ENCODE results near the gene STARD7.

The STARD7 gene

DNA sequence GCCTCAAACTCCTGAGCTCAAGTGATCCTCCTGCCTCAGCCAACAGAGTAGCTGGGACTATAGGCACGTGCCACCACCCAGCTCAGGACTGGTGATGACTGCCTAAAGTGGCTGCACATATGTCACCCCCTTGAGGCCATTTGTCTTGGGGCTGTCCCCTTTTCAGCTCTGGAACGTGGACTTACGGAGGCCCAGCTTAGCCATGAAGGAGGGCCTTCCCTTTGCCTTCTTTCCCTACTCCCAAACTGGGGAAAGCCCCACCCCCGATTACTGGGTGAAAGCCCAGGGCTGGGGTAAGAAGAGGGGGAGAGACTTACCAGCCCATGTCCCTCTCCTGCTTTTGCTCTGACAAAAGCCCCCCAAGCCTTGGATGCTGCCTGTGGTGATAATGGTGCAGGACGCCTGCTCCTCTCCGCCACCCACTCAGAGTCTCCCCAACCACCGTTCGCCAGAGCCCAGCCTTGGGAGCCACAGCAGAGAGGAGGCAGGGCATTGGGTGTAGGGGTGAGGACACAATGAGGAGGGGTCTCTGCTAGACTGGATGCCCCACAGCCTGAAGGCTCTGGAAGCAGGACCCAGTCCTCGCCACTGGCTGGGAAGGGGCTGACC lies 60.9 kb downstream of the STARD7 start:
- peak; percentile 62 for DNase-seq (ENCODE audit: low read depth)
- peak overlapping the region; percentile 50 for H3K4me3 ChIP-seq (ENCODE audit: low read depth, low read length)
- TF ChIP-seq, protein P1, sequence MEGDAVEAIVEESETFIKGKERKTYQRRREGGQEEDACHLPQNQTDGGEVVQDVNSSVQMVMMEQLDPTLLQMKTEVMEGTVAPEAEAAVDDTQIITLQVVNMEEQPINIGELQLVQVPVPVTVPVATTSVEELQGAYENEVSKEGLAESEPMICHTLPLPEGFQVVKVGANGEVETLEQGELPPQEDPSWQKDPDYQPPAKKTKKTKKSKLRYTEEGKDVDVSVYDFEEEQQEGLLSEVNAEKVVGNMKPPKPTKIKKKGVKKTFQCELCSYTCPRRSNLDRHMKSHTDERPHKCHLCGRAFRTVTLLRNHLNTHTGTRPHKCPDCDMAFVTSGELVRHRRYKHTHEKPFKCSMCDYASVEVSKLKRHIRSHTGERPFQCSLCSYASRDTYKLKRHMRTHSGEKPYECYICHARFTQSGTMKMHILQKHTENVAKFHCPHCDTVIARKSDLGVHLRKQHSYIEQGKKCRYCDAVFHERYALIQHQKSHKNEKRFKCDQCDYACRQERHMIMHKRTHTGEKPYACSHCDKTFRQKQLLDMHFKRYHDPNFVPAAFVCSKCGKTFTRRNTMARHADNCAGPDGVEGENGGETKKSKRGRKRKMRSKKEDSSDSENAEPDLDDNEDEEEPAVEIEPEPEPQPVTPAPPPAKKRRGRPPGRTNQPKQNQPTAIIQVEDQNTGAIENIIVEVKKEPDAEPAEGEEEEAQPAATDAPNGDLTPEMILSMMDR (IDR thresholded peaks at IDR 0.05; ENCODE audit: insufficient read depth, low read depth, low read length, missing control alignments): no peak

- TF ChIP-seq, protein P1 (IDR thresholded peaks at IDR 0.05; ENCODE audit: insufficient read depth, low read depth, low read length, missing control alignments): no peak
- peak overlapping the region; percentile 50 for H3K4me3 ChIP-seq (ENCODE audit: low read depth, low read length)
Observed at GRCh38 chr2:96146881-96147592, 61.6 kb downstream of the STARD7 start.

GRCh38 chr2:96146153-96146880 lies 62.3 kb downstream of the STARD7 start:
- TF ChIP-seq, protein P1 (IDR thresholded peaks at IDR 0.05; ENCODE audit: insufficient read depth, low read depth, low read length, missing control alignments): no peak
- H3K4me3 ChIP-seq (ENCODE audit: low read depth, low read length): peak overlapping the region; percentile 50
- DNase-seq (ENCODE audit: low read depth): peak; percentile 91

More at GRCh38 chr2:96146881-96147592, 61.6 kb downstream of the STARD7 start:
- no peak for DNase-seq (ENCODE audit: low read depth)

DNA sequence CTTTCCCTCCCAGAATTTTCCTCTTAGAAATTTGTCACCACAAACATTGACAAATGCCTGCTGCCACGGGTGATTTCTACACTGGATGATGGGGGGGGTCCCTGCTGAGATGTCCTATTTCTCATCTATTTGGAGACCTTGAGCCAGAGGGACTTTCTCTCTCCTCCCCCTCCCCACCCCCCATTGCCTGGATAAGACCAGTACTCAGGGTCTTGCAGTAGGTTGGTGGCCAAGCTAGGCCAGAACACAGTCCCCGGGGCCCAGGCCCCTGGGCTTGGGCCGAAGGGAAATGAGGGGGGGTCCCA lies 62.8 kb downstream of the STARD7 start:
- TF ChIP-seq, protein P1 (IDR thresholded peaks at IDR 0.05; ENCODE audit: insufficient read depth, low read depth, low read length, missing control alignments): no peak
- peak overlapping the region; percentile 50 for H3K4me3 ChIP-seq (ENCODE audit: low read depth, low read length)
- no peak for DNase-seq (ENCODE audit: low read depth)

DNA sequence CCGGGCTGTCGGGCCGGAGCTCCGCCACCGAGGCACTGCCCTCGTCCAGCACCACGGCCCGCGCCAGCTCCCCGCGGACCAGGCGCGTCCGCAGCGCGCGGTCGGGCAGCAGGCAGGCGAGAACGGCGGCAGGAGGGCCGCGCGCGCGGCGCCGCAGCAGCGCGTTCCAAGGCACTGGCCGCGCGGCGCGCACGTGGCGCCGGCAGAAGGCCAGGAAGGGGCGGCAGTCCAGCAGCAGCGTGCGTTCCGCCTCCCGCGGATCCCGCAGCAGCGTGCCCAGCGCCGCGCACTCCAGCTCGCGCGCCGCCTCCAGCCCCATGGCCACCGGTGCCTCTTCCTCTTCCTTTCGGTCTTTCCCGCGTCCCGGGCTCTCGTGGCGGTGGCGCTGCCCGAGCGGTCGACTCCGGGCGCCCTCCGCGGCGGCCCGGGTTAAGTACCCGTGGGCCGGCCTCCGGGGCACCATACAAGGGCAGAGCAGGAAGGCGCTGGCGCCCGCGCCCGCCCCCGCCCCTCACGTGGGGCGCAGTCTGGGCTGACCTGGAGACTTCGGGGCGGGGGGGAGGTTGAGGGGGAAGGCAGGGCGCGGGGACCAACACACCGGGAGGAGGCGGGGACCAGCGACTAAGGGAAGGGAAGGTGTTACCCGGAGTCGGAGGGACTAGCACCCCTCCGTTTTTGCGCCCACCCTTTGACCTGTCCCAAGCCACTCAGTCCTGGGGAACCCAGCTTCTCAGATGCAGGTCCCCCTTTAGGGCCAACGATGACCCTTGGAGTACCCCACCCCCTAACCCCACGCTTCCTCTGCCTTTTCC lies 63.4 kb downstream of the STARD7 start, which contains the start of gene DUSP2:
TSS of gene DUSP2 (minus strand) at position 405 of the 812 bp plus-strand sequence. CDS start at position 319, 86 bp downstream.
- peak; percentile 97 for DNase-seq (ENCODE audit: low read depth)
- TF ChIP-seq, protein P1 (IDR thresholded peaks at IDR 0.05; ENCODE audit: insufficient read depth, low read depth, low read length, missing control alignments): no peak
- peak within 1 kb of the TSS; percentile 95 for H3K4me3 ChIP-seq (ENCODE audit: low read depth, low read length)

- peak overlapping the region; percentile 95 for H3K4me3 ChIP-seq (ENCODE audit: low read depth, low read length)
- peak; percentile 50 for DNase-seq (ENCODE audit: low read depth)
- TF ChIP-seq, protein P1 (IDR thresholded peaks at IDR 0.05; ENCODE audit: insufficient read depth, low read depth, low read length, missing control alignments): no peak
Observed at GRCh38 chr2:96144481-96145035, 64.1 kb downstream of the STARD7 start.

Data from GM12865 (cell line).